Nephron progenitor cell (in vitro differentiated cells): ENCODE measurements around the gene GXYLT2.

Experiments
- DNase-seq: peaks from one replicate; pipeline ENCODE4 v3.0.0; 2021
- H3K27ac Mint-ChIP-seq: 2 replicates; pipeline ENCODE4 v1.8.0; 2021; ENCODE audit warnings: mild to moderate bottlenecking, moderate library complexity, mixed read lengths
- H3K27me3 Mint-ChIP-seq: 2 replicates; pipeline ENCODE4 v1.8.0; 2021; ENCODE audit warnings: mild to moderate bottlenecking, low read depth, mixed read lengths; ENCODE audit not compliant: poor library complexity
- H3K36me3 Mint-ChIP-seq: 2 replicates; pipeline ENCODE4 v1.8.0; 2021; ENCODE audit warnings: low read depth, mixed read lengths
- H3K4me1 Mint-ChIP-seq: 2 replicates; pipeline ENCODE4 v1.8.0; 2021; ENCODE audit warnings: mixed read lengths
- H3K4me3 Mint-ChIP-seq: 2 replicates; pipeline ENCODE4 v1.8.0; 2021; ENCODE audit warnings: mild to moderate bottlenecking, moderate library complexity, mixed read lengths
- H3K9me3 Mint-ChIP-seq: 2 replicates; pipeline ENCODE4 v1.8.0; 2021; ENCODE audit warnings: mild to moderate bottlenecking, moderate library complexity, mixed read lengths
- TF ChIP-seq, protein P1 (sequence below): fragments of 200-600 bp; sonication (generic); IDR thresholded peaks from 2 replicates; pipeline ENCODE4 v1.5.0; 2021; ENCODE audit warnings: antibody characterized with exemption

Gene GXYLT2

GRCh38 chr3:73018790-73019441 is 131.1 kb downstream of the GXYLT2 start:
- peaks cover 19% of the 10 kb centered on the region for H3K4me1 Mint-ChIP-seq
- TF ChIP-seq, protein P1, sequence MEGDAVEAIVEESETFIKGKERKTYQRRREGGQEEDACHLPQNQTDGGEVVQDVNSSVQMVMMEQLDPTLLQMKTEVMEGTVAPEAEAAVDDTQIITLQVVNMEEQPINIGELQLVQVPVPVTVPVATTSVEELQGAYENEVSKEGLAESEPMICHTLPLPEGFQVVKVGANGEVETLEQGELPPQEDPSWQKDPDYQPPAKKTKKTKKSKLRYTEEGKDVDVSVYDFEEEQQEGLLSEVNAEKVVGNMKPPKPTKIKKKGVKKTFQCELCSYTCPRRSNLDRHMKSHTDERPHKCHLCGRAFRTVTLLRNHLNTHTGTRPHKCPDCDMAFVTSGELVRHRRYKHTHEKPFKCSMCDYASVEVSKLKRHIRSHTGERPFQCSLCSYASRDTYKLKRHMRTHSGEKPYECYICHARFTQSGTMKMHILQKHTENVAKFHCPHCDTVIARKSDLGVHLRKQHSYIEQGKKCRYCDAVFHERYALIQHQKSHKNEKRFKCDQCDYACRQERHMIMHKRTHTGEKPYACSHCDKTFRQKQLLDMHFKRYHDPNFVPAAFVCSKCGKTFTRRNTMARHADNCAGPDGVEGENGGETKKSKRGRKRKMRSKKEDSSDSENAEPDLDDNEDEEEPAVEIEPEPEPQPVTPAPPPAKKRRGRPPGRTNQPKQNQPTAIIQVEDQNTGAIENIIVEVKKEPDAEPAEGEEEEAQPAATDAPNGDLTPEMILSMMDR = no peak
- no peaks in the 10 kb centered on the region for H3K9me3 Mint-ChIP-seq
- H3K27me3 Mint-ChIP-seq = no peaks in the 10 kb centered on the region
- DNase-seq = no peak
- peaks cover 59% of the 10 kb centered on the region for H3K36me3 Mint-ChIP-seq
- no peak overlapping the region for H3K4me3 Mint-ChIP-seq
- no peak overlapping the region for H3K27ac Mint-ChIP-seq

- H3K4me3 Mint-ChIP-seq = no peak overlapping the region
- peaks cover 67% of the 10 kb centered on the region for H3K36me3 Mint-ChIP-seq
- H3K27ac Mint-ChIP-seq = no peak overlapping the region
- H3K9me3 Mint-ChIP-seq = no peaks in the 10 kb centered on the region
- no peak for DNase-seq
- TF ChIP-seq, protein P1 = no peak
- no peaks in the 10 kb centered on the region for H3K27me3 Mint-ChIP-seq
- peaks cover 19% of the 10 kb centered on the region for H3K4me1 Mint-ChIP-seq
Measured at GRCh38 chr3:73021301-73021835, 133.5 kb downstream of the GXYLT2 start.

- peaks cover 15% of the 10 kb centered on the region for H3K4me1 Mint-ChIP-seq
- TF ChIP-seq, protein P1 = no peak
- peaks cover 83% of the 10 kb centered on the region for H3K36me3 Mint-ChIP-seq
- peaks cover 27% of the 10 kb centered on the region for H3K9me3 Mint-ChIP-seq
- peaks cover 2% of the 10 kb centered on the region for H3K27me3 Mint-ChIP-seq
- H3K4me3 Mint-ChIP-seq = no peak overlapping the region
- H3K27ac Mint-ChIP-seq = no peak overlapping the region
- no peak for DNase-seq
Measured at GRCh38 chr3:73024836-73025235, 137.0 kb downstream of the GXYLT2 start.

DNA sequence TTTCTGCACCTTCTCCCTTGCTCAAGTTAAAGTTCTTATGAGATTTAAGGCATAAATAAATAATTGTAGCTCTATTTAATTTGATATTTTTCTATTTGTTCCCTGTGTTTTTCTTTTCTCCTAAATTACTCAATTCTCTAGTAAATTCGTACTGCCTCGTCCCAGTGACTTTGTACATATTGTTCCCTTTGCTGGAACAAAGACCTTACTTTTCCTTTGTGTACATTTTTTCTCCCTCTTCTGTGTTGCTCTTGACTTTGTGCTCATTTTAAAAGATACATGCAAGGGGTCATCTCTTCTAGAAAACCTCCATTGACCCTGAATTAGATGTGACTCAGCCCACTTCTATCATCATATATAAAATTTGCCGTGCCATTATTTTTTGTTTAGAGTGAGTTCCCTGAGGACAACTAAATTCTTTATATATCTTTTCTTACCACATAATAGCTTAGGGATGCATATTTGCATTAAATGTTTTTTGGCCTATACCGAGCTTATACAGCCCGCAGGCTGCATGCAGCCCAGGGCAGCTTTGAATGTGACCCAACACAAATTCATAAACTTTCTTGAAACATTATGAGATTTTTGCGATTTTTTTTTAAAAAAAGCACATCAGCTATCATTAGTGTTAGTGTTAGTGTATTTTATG is 138.4 kb downstream of the GXYLT2 start:
- peak overlapping the region; percentile 0 for H3K27ac Mint-ChIP-seq
- H3K9me3 Mint-ChIP-seq = peaks cover 34% of the 10 kb centered on the region
- H3K4me1 Mint-ChIP-seq = peaks cover 9% of the 10 kb centered on the region
- no peak for DNase-seq
- H3K27me3 Mint-ChIP-seq = peaks cover 3% of the 10 kb centered on the region
- H3K4me3 Mint-ChIP-seq = no peak overlapping the region
- TF ChIP-seq, protein P1 = no peak
- peaks cover 88% of the 10 kb centered on the region for H3K36me3 Mint-ChIP-seq
